ENCODE data around the gene MAPK6.

The MAPK6 gene

GRCh38 chr15:52021128-52021671, 2.2 kb downstream of the MAPK6 start:
- Histone ChIP-seq H3K9me3 (ENCODE audit: control insufficient read depth, low read length) (no peaks in the 10 kb centered on the region), H3K4me1 (ENCODE audit: control insufficient read depth, insufficient read depth, low read length) (peaks cover 6% of the 10 kb centered on the region), H3K27me3 (ENCODE audit: control insufficient read depth, insufficient read depth, low read length, poor library complexity, severe bottlenecking) (no peaks in the 10 kb centered on the region), H3K4me3 (ENCODE audit: insufficient read depth, low read depth, low read length) (peak overlapping the region; percentile 84), H3K27ac (ENCODE audit: insufficient read depth, low read depth, low read length, poor library complexity, severe bottlenecking) (no peak overlapping the region), H3K36me3 (ENCODE audit: control insufficient read depth, insufficient read depth, low read length) (no peaks in the 10 kb centered on the region)
- WGBS, 2 experiments: 4 to 15% methylated on average over 2 of the region's 4 CpGs

- H3K4me1 ChIP-seq (ENCODE audit: control insufficient read depth, insufficient read depth, low read length): peaks cover 6% of the 10 kb centered on the region
- no peaks in the 10 kb centered on the region for H3K27me3 ChIP-seq (ENCODE audit: control insufficient read depth, insufficient read depth, low read length, poor library complexity, severe bottlenecking)
- H3K36me3 ChIP-seq (ENCODE audit: control insufficient read depth, insufficient read depth, low read length): no peaks in the 10 kb centered on the region
- 81 to 82% methylated on average over 9 to 10 of the region's 10 CpGs for WGBS, 2 experiments
- no peak overlapping the region for H3K27ac ChIP-seq (ENCODE audit: insufficient read depth, low read depth, low read length, poor library complexity, severe bottlenecking)
- no peak overlapping the region for H3K4me3 ChIP-seq (ENCODE audit: insufficient read depth, low read depth, low read length)
- H3K9me3 ChIP-seq (ENCODE audit: control insufficient read depth, low read length): no peaks in the 10 kb centered on the region
Measured at GRCh38 chr15:52021892-52022540, 3.0 kb downstream of the MAPK6 start.

- Histone ChIP-seq H3K36me3 (ENCODE audit: control insufficient read depth, insufficient read depth, low read length) (no peaks in the 10 kb centered on the region), H3K4me1 (ENCODE audit: control insufficient read depth, insufficient read depth, low read length) (peaks cover 6% of the 10 kb centered on the region), H3K4me3 (ENCODE audit: insufficient read depth, low read depth, low read length) (no peak overlapping the region), H3K27ac (ENCODE audit: insufficient read depth, low read depth, low read length, poor library complexity, severe bottlenecking) (no peak overlapping the region), H3K27me3 (ENCODE audit: control insufficient read depth, insufficient read depth, low read length, poor library complexity, severe bottlenecking) (no peaks in the 10 kb centered on the region), H3K9me3 (ENCODE audit: control insufficient read depth, low read length) (no peaks in the 10 kb centered on the region)
- 94 to 96% methylated on average over 13 of the region's 13 CpGs for WGBS, 2 experiments
Measured at GRCh38 chr15:52023169-52023922, 4.3 kb downstream of the MAPK6 start.

GRCh38 chr15:52028431-52029093, 9.5 kb downstream of the MAPK6 start:
- Histone ChIP-seq H3K9me3 (ENCODE audit: control insufficient read depth, low read length) (no peaks in the 10 kb centered on the region), H3K27ac (ENCODE audit: insufficient read depth, low read depth, low read length, poor library complexity, severe bottlenecking) (no peak overlapping the region), H3K36me3 (ENCODE audit: control insufficient read depth, insufficient read depth, low read length) (no peaks in the 10 kb centered on the region), H3K4me1 (ENCODE audit: control insufficient read depth, insufficient read depth, low read length) (no peaks in the 10 kb centered on the region), H3K4me3 (ENCODE audit: insufficient read depth, low read depth, low read length) (no peak overlapping the region), H3K27me3 (ENCODE audit: control insufficient read depth, insufficient read depth, low read length, poor library complexity, severe bottlenecking) (no peaks in the 10 kb centered on the region)
- WGBS, 2 experiments: 90 to 92% methylated on average over 5 of the region's 5 CpGs

GRCh38 chr15:52030010-52030409, 11.0 kb downstream of the MAPK6 start:
- H3K9me3 ChIP-seq (ENCODE audit: control insufficient read depth, low read length): no peaks in the 10 kb centered on the region
- H3K27ac ChIP-seq (ENCODE audit: insufficient read depth, low read depth, low read length, poor library complexity, severe bottlenecking): no peak overlapping the region
- no peak overlapping the region for H3K4me3 ChIP-seq (ENCODE audit: insufficient read depth, low read depth, low read length)
- no peaks in the 10 kb centered on the region for H3K36me3 ChIP-seq (ENCODE audit: control insufficient read depth, insufficient read depth, low read length)
- 82 to 88% methylated on average over 2 of the region's 2 CpGs for WGBS, 2 experiments
- no peaks in the 10 kb centered on the region for H3K27me3 ChIP-seq (ENCODE audit: control insufficient read depth, insufficient read depth, low read length, poor library complexity, severe bottlenecking)
- H3K4me1 ChIP-seq (ENCODE audit: control insufficient read depth, insufficient read depth, low read length): no peaks in the 10 kb centered on the region

- WGBS, 2 experiments: 89 to 93% methylated on average over 7 of the region's 7 CpGs
- Histone ChIP-seq H3K27me3 (ENCODE audit: control insufficient read depth, insufficient read depth, low read length, poor library complexity, severe bottlenecking) (no peaks in the 10 kb centered on the region), H3K9me3 (ENCODE audit: control insufficient read depth, low read length) (no peaks in the 10 kb centered on the region), H3K27ac (ENCODE audit: insufficient read depth, low read depth, low read length, poor library complexity, severe bottlenecking) (no peak overlapping the region), H3K36me3 (ENCODE audit: control insufficient read depth, insufficient read depth, low read length) (no peaks in the 10 kb centered on the region), H3K4me1 (ENCODE audit: control insufficient read depth, insufficient read depth, low read length) (no peaks in the 10 kb centered on the region), H3K4me3 (ENCODE audit: insufficient read depth, low read depth, low read length) (no peak overlapping the region)
Measured at GRCh38 chr15:52031556-52031955, 12.5 kb downstream of the MAPK6 start.

- 86 to 93% methylated on average over 2 of the region's 2 CpGs for WGBS, 2 experiments
- Histone ChIP-seq H3K4me1 (ENCODE audit: control insufficient read depth, insufficient read depth, low read length) (peaks cover 14% of the 10 kb centered on the region), H3K36me3 (ENCODE audit: control insufficient read depth, insufficient read depth, low read length) (no peaks in the 10 kb centered on the region), H3K27me3 (ENCODE audit: control insufficient read depth, insufficient read depth, low read length, poor library complexity, severe bottlenecking) (no peaks in the 10 kb centered on the region), H3K9me3 (ENCODE audit: control insufficient read depth, low read length) (no peaks in the 10 kb centered on the region), H3K27ac (ENCODE audit: insufficient read depth, low read depth, low read length, poor library complexity, severe bottlenecking) (no peak overlapping the region), H3K4me3 (ENCODE audit: insufficient read depth, low read depth, low read length) (no peak overlapping the region)
Measured at GRCh38 chr15:52037889-52038505, 19.0 kb downstream of the MAPK6 start.

GRCh38 chr15:52039925-52040781, 21.1 kb downstream of the MAPK6 start:
- WGBS, 2 experiments: 82 to 93% methylated on average over 2 to 3 of the region's 3 CpGs
- Histone ChIP-seq H3K36me3 (ENCODE audit: control insufficient read depth, insufficient read depth, low read length) (no peaks in the 10 kb centered on the region), H3K27ac (ENCODE audit: insufficient read depth, low read depth, low read length, poor library complexity, severe bottlenecking) (peak overlapping the region; percentile 16), H3K4me1 (ENCODE audit: control insufficient read depth, insufficient read depth, low read length) (peaks cover 14% of the 10 kb centered on the region), H3K9me3 (ENCODE audit: control insufficient read depth, low read length) (no peaks in the 10 kb centered on the region), H3K27me3 (ENCODE audit: control insufficient read depth, insufficient read depth, low read length, poor library complexity, severe bottlenecking) (no peaks in the 10 kb centered on the region), H3K4me3 (ENCODE audit: insufficient read depth, low read depth, low read length) (no peak overlapping the region)

- Histone ChIP-seq H3K4me3 (ENCODE audit: insufficient read depth, low read depth, low read length) (no peak overlapping the region), H3K36me3 (ENCODE audit: control insufficient read depth, insufficient read depth, low read length) (peaks cover 7% of the 10 kb centered on the region), H3K27ac (ENCODE audit: insufficient read depth, low read depth, low read length, poor library complexity, severe bottlenecking) (no peak overlapping the region), H3K9me3 (ENCODE audit: control insufficient read depth, low read length) (no peaks in the 10 kb centered on the region), H3K27me3 (ENCODE audit: control insufficient read depth, insufficient read depth, low read length, poor library complexity, severe bottlenecking) (no peaks in the 10 kb centered on the region), H3K4me1 (ENCODE audit: control insufficient read depth, insufficient read depth, low read length) (peaks cover 13% of the 10 kb centered on the region)
- WGBS, 2 experiments: 90 to 91% methylated on average over 5 to 6 of the region's 6 CpGs
Measured at GRCh38 chr15:52042051-52042851, 23.2 kb downstream of the MAPK6 start.
